Islet of Langerhans (tissue), 1 donor: ENCODE results near the gene SLITRK2.
A peak's percentile ranks its signal among the peaks of the same experiment; 100 is the strongest.

Source experiments
- FAIRE-seq: peaks from one replicate; lab custom pipeline; 2011; peaks lifted over from hg19 to GRCh38; lab: Jason Lieb, UNC

SLITRK2 gene

GRCh38 chrX:145817331-145818185 is at the start of gene SLITRK2:
Gene SLITRK2 (plus strand): TSS chrX:145817829. CDS start chrX:145822426, 4,597 bp downstream.
- no peak for FAIRE-seq

- FAIRE-seq = no peak
Observed at GRCh38 chrX:145773006-145773405, 44.6 kb upstream of the SLITRK2 start.

GRCh38 chrX:145792281-145792680 is 25.3 kb upstream of the SLITRK2 start:
- FAIRE-seq = no peak

- no peak for FAIRE-seq
Observed at GRCh38 chrX:145803508-145803907, 14.1 kb upstream of the SLITRK2 start.

GRCh38 chrX:145813081-145813480 is 4.5 kb upstream of the SLITRK2 start:
- no peak for FAIRE-seq

GRCh38 chrX:145816601-145817315 is 871 bp upstream of the SLITRK2 start:
- no peak for FAIRE-seq

GRCh38 chrX:145818186-145819113 is 821 bp downstream of the SLITRK2 start:
- no peak for FAIRE-seq

- no peak for FAIRE-seq
Observed at GRCh38 chrX:145820825-145821224, 3.2 kb downstream of the SLITRK2 start.

GRCh38 chrX:145821291-145821897 is 3.8 kb downstream of the SLITRK2 start:
- no peak for FAIRE-seq

GRCh38 chrX:145821898-145822571 is 4.4 kb downstream of the SLITRK2 start:
- no peak for FAIRE-seq

- no peak for FAIRE-seq
Observed at GRCh38 chrX:145823132-145823531, 5.5 kb downstream of the SLITRK2 start.

GRCh38 chrX:145825896-145826295 is 8.3 kb downstream of the SLITRK2 start:
- FAIRE-seq = peak; percentile 94

- FAIRE-seq = no peak
Observed at GRCh38 chrX:145826466-145826865, 8.8 kb downstream of the SLITRK2 start.

- no peak for FAIRE-seq
Observed at GRCh38 chrX:145832796-145833195, 15.2 kb downstream of the SLITRK2 start.

GRCh38 chrX:145840531-145840930 is 22.9 kb downstream of the SLITRK2 start:
- no peak for FAIRE-seq

GRCh38 chrX:145843146-145843904 is 25.7 kb downstream of the SLITRK2 start:
- no peak for FAIRE-seq

GRCh38 chrX:145844886-145845285 is 27.3 kb downstream of the SLITRK2 start:
- no peak for FAIRE-seq

- no peak for FAIRE-seq
Observed at GRCh38 chrX:145848448-145848847, 30.8 kb downstream of the SLITRK2 start.

- no peak for FAIRE-seq
Observed at GRCh38 chrX:145848857-145849256, 31.2 kb downstream of the SLITRK2 start.

- peak; percentile 13 for FAIRE-seq
Observed at GRCh38 chrX:145853181-145853580, 35.6 kb downstream of the SLITRK2 start.

GRCh38 chrX:145856181-145856580 is 38.6 kb downstream of the SLITRK2 start:
- no peak for FAIRE-seq
